Cardiac ventricle fibroblast (primary cell): ENCODE results near the gene SHLD3. TPM values are rescaled to one million over a fixed set of nuclear protein-coding genes. Genes with fewer than 3 reads are reported as not detected.

Experiments used
- total RNA-seq: library from RNA; depleted of rRNA; stranded (reverse); fragments of >200 nt; gene quantifications from 2 replicates; pipeline ENCODE4 v1.2.3, GENCODE V29; 2015

Gene SHLD3
- 0.81 and 3.7 TPM in 2 replicates for total RNA-seq

GRCh38 chr5:65624571-65625555, at the start of gene SHLD3, which contains the start of gene TRAPPC13:
Gene SHLD3, plus strand, starts transcription at chr5:65625027. Its CDS starts 4,561 bp downstream, at chr5:65629588.
Gene TRAPPC13, plus strand, starts transcription at chr5:65625027. Its CDS starts 34 bp downstream, at chr5:65625061.

DNA sequence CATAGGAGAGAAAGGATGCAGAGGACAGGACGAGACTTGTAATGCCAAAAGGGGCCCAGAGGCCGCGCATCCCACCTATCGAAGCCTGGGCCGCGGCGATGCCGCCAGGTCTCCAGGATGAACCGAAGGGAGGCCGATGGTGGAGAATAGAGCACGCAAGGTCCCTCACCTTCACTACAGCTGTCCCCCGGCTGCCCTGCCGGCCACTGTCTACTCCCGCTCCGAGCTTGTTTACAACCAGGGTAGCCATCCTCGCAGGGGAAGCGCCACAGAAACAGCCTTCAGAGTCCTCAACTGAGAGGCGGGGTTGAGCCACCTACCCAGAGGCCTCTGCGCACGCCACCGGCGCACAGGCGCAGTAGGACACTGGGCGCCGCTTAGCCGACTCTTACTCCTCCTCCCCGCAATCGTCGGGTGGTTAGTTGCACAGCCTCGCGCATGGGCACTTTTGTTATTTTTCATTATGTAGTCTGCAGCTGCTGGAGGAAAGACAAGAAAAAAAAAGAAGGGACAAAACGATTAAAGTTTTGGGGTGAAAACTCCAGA, 729 bp upstream of the SHLD3 start, which contains the start of gene TRIM23:
TRIM23 (minus strand) TSS at position 309 of the 546 bp plus-strand sequence; CDS start at position 250, 59 bp downstream.

Other genes with a start within 250 kb of the SHLD3 start
- 1.7 and 2.9 TPM in 2 replicates for gene ADAMTS6, start 143.1 kb upstream of the SHLD3 start, total RNA-seq
- gene CENPK, start 61.9 kb upstream of the SHLD3 start, total RNA-seq = 1.6 and 6.3 TPM in 2 replicates
- gene PPWD1, start 61.7 kb upstream of the SHLD3 start, total RNA-seq = 17.9 and 23.2 TPM in 2 replicates
- 8.1 and 10.9 TPM in 2 replicates for gene TRIM23, start 694 bp upstream of the SHLD3 start, total RNA-seq
- gene TRAPPC13, start within 50 bp of the SHLD3 start, total RNA-seq = 7.3 and 7.6 TPM in 2 replicates
- 11.0 and 11.2 TPM in 2 replicates for gene SGTB, start 97.1 kb downstream of the SHLD3 start, total RNA-seq
- 10.1 and 21.2 TPM in 2 replicates for gene NLN, start 97.2 kb downstream of the SHLD3 start, total RNA-seq